GM12878 (cell line): ENCODE data around the gene CSF1. TPM values are rescaled to one million over a fixed set of nuclear protein-coding genes. Genes with fewer than 3 reads are reported as not detected.

ENCODE experiments used
- ATAC-seq: fragments of 200-7000 bp; cut with Tn5 transposase; 3 replicates; pipeline ENCODE4 v1.9.1; 2020; ENCODE audit warnings: mild to moderate bottlenecking, moderate library complexity
- BruUV-seq: library from RNA; stranded (reverse); fragments of 400-500 nt; replicated peaks from 2 replicates; lab custom pipeline; 2021; lab: Mats Ljungman, UMichigan
- CTCF ChIA-PET: fragments of 300-600 bp; sonication (Branson Sonifier 250); formaldehyde crosslinking; extraction: SDS; loops from one replicate; lab custom pipeline; 2021; ENCODE audit warnings: inconsistent platforms; lab: Yijun Ruan, JAX
- POLR2A ChIA-PET: fragments of 350-600 bp; formaldehyde crosslinking; extraction: SDS; loops from one replicate; lab custom pipeline; 2021; ENCODE audit warnings: inconsistent platforms; lab: Charles Lee
- RAD21 ChIA-PET: fragments of 300-600 bp; sonication (Branson Sonifier 250); formaldehyde crosslinking; loops from one replicate; lab custom pipeline; 2023; ENCODE audit warnings: antibody characterized with exemption; ENCODE audit not compliant: unreplicated experiment; lab: Charles Lee
- SMC1A ChIA-PET: fragments of 300-600 bp; sonication (Branson Sonifier 250); formaldehyde crosslinking; loops from one replicate; lab custom pipeline; 2023; ENCODE audit not compliant: unreplicated experiment, uncharacterized antibody; lab: Charles Lee
- DNase-seq: peaks from one replicate; pipeline ENCODE4 v3.0.0-alpha.2; 2011; ENCODE audit warnings: low read depth, low spot score
- FAIRE-seq: peaks from 3 replicates; lab custom pipeline; 2011; peaks lifted over from hg19 to GRCh38; lab: Jason Lieb, UNC
- H2AFZ ChIP-seq: 2 replicates; pipeline ENCODE4 v1.6.0; 2011; ENCODE audit warnings: low read depth, low read length, control low read depth; ENCODE audit not compliant: control insufficient read depth
- H3K27ac ChIP-seq: 2 replicates; pipeline ENCODE4 v1.5.1; 2011; ENCODE audit warnings: control low read depth; ENCODE audit not compliant: control insufficient read depth, insufficient read depth
- H3K27me3 ChIP-seq, 2 experiments: replicated peaks in 1 of 2; 2 replicates each; pipeline versions ENCODE4 v1.6.0 to v1.6.1; 2011; ENCODE audit warnings: low read length in 1 of 2; ENCODE audit not compliant: control insufficient read depth in 2 of 2, insufficient read depth in 2 of 2
- H3K36me3 ChIP-seq, 2 experiments: 2 replicates each; pipeline ENCODE4 v1.5.1; 2011; ENCODE audit warnings: low read length in 1 of 2; ENCODE audit not compliant: control insufficient read depth in 2 of 2, insufficient read depth in 2 of 2
- H3K4me1 ChIP-seq: 2 replicates; pipeline ENCODE4 v1.6.1; 2011; ENCODE audit warnings: mild to moderate bottlenecking, low read length, moderate library complexity, mixed read lengths; ENCODE audit not compliant: control insufficient read depth, insufficient read depth
- H3K4me2 ChIP-seq: 2 replicates; pipeline ENCODE4 v1.6.0; 2011; ENCODE audit warnings: control low read depth; ENCODE audit not compliant: control insufficient read depth, insufficient read depth
- H3K4me3 ChIP-seq: fragments of 200-600 bp; sonication (generic); 2 replicates; pipeline ENCODE4 v1.5.1; 2016
- H3K79me2 ChIP-seq: 2 replicates; pipeline ENCODE4 v1.6.0; 2011; ENCODE audit warnings: low read length; ENCODE audit not compliant: control insufficient read depth, insufficient read depth
- H3K9ac ChIP-seq: 2 replicates; pipeline ENCODE4 v1.8.0; 2011; ENCODE audit warnings: low read length, control low read depth, mixed read lengths; ENCODE audit not compliant: control insufficient read depth, insufficient read depth
- H3K9me3 ChIP-seq: replicated peaks from 3 replicates; pipeline ENCODE4 v1.5.1; 2011; ENCODE audit warnings: mild to moderate bottlenecking, low read length; ENCODE audit not compliant: control insufficient read depth, insufficient read depth
- H4K20me1 ChIP-seq: 2 replicates; pipeline ENCODE4 v1.6.0; 2011; ENCODE audit not compliant: control insufficient read depth, insufficient read depth
- ASH2L ChIP-seq: fragments of 300-600, 200-600 bp; sonication (generic); IDR thresholded peaks from 2 replicates; pipeline ENCODE4 v1.6.1; 2017; ENCODE audit warnings: low read depth, mild to moderate bottlenecking, borderline replicate concordance
- BHLHE40 ChIP-seq, 2 experiments: fragments of 450-650 bp in 1 of 2; IDR thresholded peaks; 2 replicates each; pipeline ENCODE4 v1.6.1; 2011 to 2017; ENCODE audit warnings: low read depth in 2 of 2, borderline replicate concordance in 1 of 2, improper control_type of control experiment in 1 of 2, low read length in 1 of 2, mild to moderate bottlenecking in 1 of 2
- DPF2 ChIP-seq: fragments of 450-650 bp; IDR thresholded peaks from 2 replicates; pipeline ENCODE4 v1.6.1; 2017; ENCODE audit warnings: mild to moderate bottlenecking
- EZH2 ChIP-seq: IDR thresholded peaks from 2 replicates; pipeline ENCODE4 v1.6.1; 2012; ENCODE audit warnings: low read depth, mild to moderate bottlenecking, control low read depth, inconsistent platforms, low read length, borderline replicate concordance; ENCODE audit not compliant: control insufficient read depth
- FOS ChIP-seq: IDR thresholded peaks from 3 replicates; pipeline ENCODE4 v1.6.1; 2011; ENCODE audit warnings: borderline replicate concordance; ENCODE audit not compliant: insufficient read length; ENCODE audit errors: extremely low read depth
- JUNB ChIP-seq: IDR thresholded peaks from 2 replicates; pipeline ENCODE4 v1.6.1; 2016; ENCODE audit warnings: antibody characterized with exemption, mild to moderate bottlenecking
- KDM1A ChIP-seq: fragments of 200-600 bp; sonication (generic); IDR thresholded peaks from 2 replicates; pipeline ENCODE4 v1.6.1; 2016; ENCODE audit warnings: borderline replicate concordance
- KLF5 ChIP-seq: fragments of 450-650 bp; IDR thresholded peaks from 2 replicates; pipeline ENCODE4 v1.6.1; 2014; ENCODE audit warnings: mild to moderate bottlenecking; ENCODE audit not compliant: partially characterized antibody
- MYC ChIP-seq: IDR thresholded peaks from 2 replicates; pipeline ENCODE4 v1.6.1; 2011; ENCODE audit warnings: mild to moderate bottlenecking, low read length, moderate library complexity, inconsistent platforms; ENCODE audit not compliant: insufficient read depth, insufficient replicate concordance, insufficient read length, severe bottlenecking
- SPI1 ChIP-seq: IDR thresholded peaks from 2 replicates; pipeline ENCODE4 v1.6.1; 2011; ENCODE audit warnings: low read depth, mild to moderate bottlenecking, low read length, moderate library complexity, borderline replicate concordance; ENCODE audit not compliant: insufficient read depth
- STAT1 ChIP-seq: fragments of 450-650 bp; conservative IDR thresholded peaks from 2 replicates; pipeline ENCODE4 v1.6.1; 2014; ENCODE audit warnings: antibody characterized with exemption, mild to moderate bottlenecking
- SUZ12 ChIP-seq: fragments of 200-600 bp; sonication (generic); IDR thresholded peaks from one replicate; pipeline ENCODE4 v1.6.1; 2018; ENCODE audit warnings: antibody characterized with exemption, mild to moderate bottlenecking; ENCODE audit not compliant: unreplicated experiment
- TAF1 ChIP-seq: IDR thresholded peaks from 2 replicates; pipeline ENCODE4 v1.6.1; 2011; ENCODE audit warnings: mild to moderate bottlenecking, low read depth, low read length, borderline replicate concordance
- TCF3 ChIP-seq: IDR thresholded peaks from 2 replicates; pipeline ENCODE4 v1.6.1; 2012; ENCODE audit warnings: low read depth, mild to moderate bottlenecking, low read length, borderline replicate concordance; ENCODE audit not compliant: insufficient read depth
- WRNIP1 ChIP-seq: IDR thresholded peaks from 2 replicates; pipeline ENCODE4 v1.6.1; 2011; ENCODE audit warnings: low read depth, low read length, improper control_type of control experiment, borderline replicate concordance
- WGBS: methylation state at CpG from one replicate; pipeline ENCODE4 v1.1.6; 2016; ENCODE audit warnings: low lambda C conversion rate; ENCODE audit not compliant: insufficient replicate concordance, insufficient coverage; ENCODE audit errors: missing lambda C conversion rate; 5-methylcytosine and 5-hydroxymethylcytosine counted together
- in situ Hi-C: fragments of 300-500 bp; cut with MboI; formaldehyde crosslinking; loops from 9 replicates; pipeline ENCODE4 v1.14.3; 2018; ENCODE audit warnings: mixed read lengths
- intact Hi-C: fragments of 100-400 bp; cut with micrococcal nuclease; formaldehyde crosslinking; loops from one replicate; pipeline ENCODE4 v1.14.2; 2022; ENCODE audit not compliant: unreplicated experiment
- polyA plus RNA-seq, 11 experiments: library from polyadenylated mRNA; depleted of rRNA in 4 of 11; unstranded in 6 of 11; stranded (reverse) in 5 of 11; fragments of >200 nt; fragmentation: Nextera tagmentation in 4 of 11; fragmentation: Illumina TruSeq in 1 of 11; extraction: Ambion mirVana in 4 of 11; extraction: Trizol in 1 of 11; gene quantifications; 1 replicate in 1 of 11; 2 replicates in 10 of 11; pipeline versions ENCODE4 v1.2.1 to v1.2.3, GENCODE V29; 2011 to 2016; ENCODE audit warnings: inconsistent platforms in 2 of 11, missing spikeins in 2 of 11, low read depth in 1 of 11
- total RNA-seq, 4 experiments: library from RNA; depleted of rRNA in 3 of 4; stranded (reverse); fragments of >200 nt in 3 of 4; fragmentation: Illumina TruSeq in 1 of 4; extraction: Trizol in 1 of 4; gene quantifications; 2 replicates each; pipeline versions ENCODE4 v1.2.1 to v1.2.3, GENCODE V29; 2013 to 2021
- TF ChIP-seq, protein P1 (sequence below): IDR thresholded peaks from 2 replicates; pipeline ENCODE4 v1.6.1; 2012; ENCODE audit warnings: low read length, inconsistent platforms
- TF ChIP-seq, protein P2 (sequence below): IDR thresholded peaks from 2 replicates; pipeline ENCODE4 v1.6.1; 2012; ENCODE audit warnings: low read depth, low read length, improper control_type of control experiment
- TF ChIP-seq, protein P3 (sequence below): IDR thresholded peaks from 2 replicates; pipeline ENCODE4 v1.6.1; 2011; ENCODE audit warnings: borderline replicate concordance, low read depth, mild to moderate bottlenecking, moderate library complexity, low read length; ENCODE audit not compliant: insufficient read depth, poor library complexity, severe bottlenecking

Gene CSF1
- total and polyA plus RNA-seq, 10 of the 15 experiments (the other 5 are each of a cell fraction or from before 2014, with no cell fraction given), result 1.2 to 32.4 (median 13.0) TPM

DNA sequence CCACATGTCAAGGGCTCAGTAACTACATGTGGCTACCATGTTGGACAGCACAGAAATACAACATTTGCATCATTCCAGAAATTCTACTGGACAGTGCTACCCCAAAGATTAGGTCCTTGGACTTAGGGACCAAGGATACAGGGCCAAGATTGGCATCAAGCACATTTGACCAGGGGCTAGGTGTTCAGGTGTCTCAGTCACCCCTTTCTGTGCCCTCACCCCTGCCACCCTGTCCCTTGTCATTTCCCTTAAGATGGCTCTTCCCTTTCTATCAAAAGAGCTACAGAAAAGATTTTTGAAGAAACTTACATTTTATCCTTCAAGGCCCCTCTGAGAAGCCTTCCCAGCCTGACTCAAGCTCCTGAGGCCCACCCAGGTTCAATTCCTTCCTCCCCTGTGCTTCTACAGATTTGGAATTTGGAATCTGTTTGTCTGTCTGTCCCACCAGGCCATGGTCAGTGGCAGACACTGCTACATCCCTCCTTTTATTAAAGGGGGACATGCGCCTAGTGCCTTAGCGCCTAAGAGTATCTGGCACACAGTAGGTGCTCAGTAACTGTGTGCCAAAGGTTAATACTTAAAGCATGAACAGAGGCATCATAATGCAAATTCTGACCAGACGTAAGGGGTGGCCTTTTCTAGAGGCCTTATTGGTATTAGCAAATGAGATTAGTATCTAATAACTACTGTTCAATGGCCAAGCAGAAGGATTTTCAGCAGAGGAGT, 21.4 kb downstream of the CSF1 start:
- H2AFZ ChIP-seq, result no peak overlapping the region
- ChIA-PET POLR2A (no interaction called here), SMC1A (no interaction called here), CTCF (no interaction called here), RAD21 (no interaction called here)
- no TSS peak for BruUV-seq
- no peaks in the 10 kb centered on the region for H3K27me3 ChIP-seq
- FAIRE-seq, result no peak
- in situ Hi-C loops (no loop called here), intact Hi-C loops (no loop called here)
- H3K9me3 ChIP-seq, result no peaks in the 10 kb centered on the region; the same call in 2 of the 3 replicates
- DNase-seq, result no peak
- no peak overlapping the region for H3K27ac ChIP-seq
- no peak for ATAC-seq
- H3K36me3 ChIP-seq, result peaks cover 0 to 2% of the 10 kb centered on the region in 2 experiments; a peak in 2 of 4 replicates
- H3K4me1 ChIP-seq, result no peaks in the 10 kb centered on the region
- H3K9ac ChIP-seq, result no peak overlapping the region
- H4K20me1 ChIP-seq, result no peaks in the 10 kb centered on the region
- TF ChIP-seq, protein P1, sequence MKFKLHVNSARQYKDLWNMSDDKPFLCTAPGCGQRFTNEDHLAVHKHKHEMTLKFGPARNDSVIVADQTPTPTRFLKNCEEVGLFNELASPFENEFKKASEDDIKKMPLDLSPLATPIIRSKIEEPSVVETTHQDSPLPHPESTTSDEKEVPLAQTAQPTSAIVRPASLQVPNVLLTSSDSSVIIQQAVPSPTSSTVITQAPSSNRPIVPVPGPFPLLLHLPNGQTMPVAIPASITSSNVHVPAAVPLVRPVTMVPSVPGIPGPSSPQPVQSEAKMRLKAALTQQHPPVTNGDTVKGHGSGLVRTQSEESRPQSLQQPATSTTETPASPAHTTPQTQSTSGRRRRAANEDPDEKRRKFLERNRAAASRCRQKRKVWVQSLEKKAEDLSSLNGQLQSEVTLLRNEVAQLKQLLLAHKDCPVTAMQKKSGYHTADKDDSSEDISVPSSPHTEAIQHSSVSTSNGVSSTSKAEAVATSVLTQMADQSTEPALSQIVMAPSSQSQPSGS, result no peak
- TF ChIP-seq KDM1A (no peak), TCF3 (no peak), STAT1 (no peak), SUZ12 (no peak), MYC (no peak), TAF1 (no peak), SPI1 (no peak), DPF2 (no peak), ASH2L (no peak), KLF5 (no peak), BHLHE40 (IDR thresholded peaks at IDR 0.05; ENCODE audit: borderline replicate concordance in 1 of 2, low read depth in 2 of 2, low read length in 1 of 2) (no peak), FOS (no peak), EZH2 (no peak), WRNIP1 (no peak), JUNB (no peak)
- TF ChIP-seq, protein P2, sequence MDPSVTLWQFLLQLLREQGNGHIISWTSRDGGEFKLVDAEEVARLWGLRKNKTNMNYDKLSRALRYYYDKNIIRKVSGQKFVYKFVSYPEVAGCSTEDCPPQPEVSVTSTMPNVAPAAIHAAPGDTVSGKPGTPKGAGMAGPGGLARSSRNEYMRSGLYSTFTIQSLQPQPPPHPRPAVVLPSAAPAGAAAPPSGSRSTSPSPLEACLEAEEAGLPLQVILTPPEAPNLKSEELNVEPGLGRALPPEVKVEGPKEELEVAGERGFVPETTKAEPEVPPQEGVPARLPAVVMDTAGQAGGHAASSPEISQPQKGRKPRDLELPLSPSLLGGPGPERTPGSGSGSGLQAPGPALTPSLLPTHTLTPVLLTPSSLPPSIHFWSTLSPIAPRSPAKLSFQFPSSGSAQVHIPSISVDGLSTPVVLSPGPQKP, result no peak
- TF ChIP-seq, protein P3, sequence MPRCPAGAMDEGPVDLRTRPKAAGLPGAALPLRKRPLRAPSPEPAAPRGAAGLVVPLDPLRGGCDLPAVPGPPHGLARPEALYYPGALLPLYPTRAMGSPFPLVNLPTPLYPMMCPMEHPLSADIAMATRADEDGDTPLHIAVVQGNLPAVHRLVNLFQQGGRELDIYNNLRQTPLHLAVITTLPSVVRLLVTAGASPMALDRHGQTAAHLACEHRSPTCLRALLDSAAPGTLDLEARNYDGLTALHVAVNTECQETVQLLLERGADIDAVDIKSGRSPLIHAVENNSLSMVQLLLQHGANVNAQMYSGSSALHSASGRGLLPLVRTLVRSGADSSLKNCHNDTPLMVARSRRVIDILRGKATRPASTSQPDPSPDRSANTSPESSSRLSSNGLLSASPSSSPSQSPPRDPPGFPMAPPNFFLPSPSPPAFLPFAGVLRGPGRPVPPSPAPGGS, result no peak
- H3K79me2 ChIP-seq, result no peaks in the 10 kb centered on the region
- H3K4me2 ChIP-seq, result no peak overlapping the region
- H3K4me3 ChIP-seq, result no peak overlapping the region
- WGBS, result 77% methylated on average over 3 of the region's 3 CpGs
